NOMO-1 (cell line): ENCODE results near the gene MIPOL1.
"Not testable (repeated sequence)": the region's sequence is repeated elsewhere in the genome, so short reads cannot be mapped to it uniquely, and the experiment has no call there.

Source experiments
- DNase-seq, 2 experiments: peaks; one replicate each; lab custom pipeline; 2025; ENCODE audit not compliant: unreplicated experiment in 2 of 2; lab: John Stamatoyannopoulos, UW

The MIPOL1 gene

GRCh38 chr14:37186865-37187264 is 10.9 kb upstream of the MIPOL1 start:
- no peak for DNase-seq

- DNase-seq, result no peak
Observed at GRCh38 chr14:37187294-37187693, 10.4 kb upstream of the MIPOL1 start.

- not testable (repeated sequence) for DNase-seq
Observed at GRCh38 chr14:37187840-37188577, 9.7 kb upstream of the MIPOL1 start.

GRCh38 chr14:37189733-37190132 is 8.0 kb upstream of the MIPOL1 start:
- DNase-seq, result not testable (repeated sequence)

- no peak for DNase-seq
Observed at GRCh38 chr14:37194698-37195097, 3.0 kb upstream of the MIPOL1 start.

GRCh38 chr14:37195327-37195726 is 2.4 kb upstream of the MIPOL1 start:
- DNase-seq, result no peak

GRCh38 chr14:37196604-37197420 is 925 bp upstream of the MIPOL1 start:
- no peak for DNase-seq

- DNase-seq, result no peak
Observed at GRCh38 chr14:37198273-37198598, 499 bp downstream of the MIPOL1 start.

- DNase-seq, result no peak
Observed at GRCh38 chr14:37198907-37199306, 1.2 kb downstream of the MIPOL1 start.

- DNase-seq, result no peak
Observed at GRCh38 chr14:37201724-37202123, 4.0 kb downstream of the MIPOL1 start.

- DNase-seq, result no peak
Observed at GRCh38 chr14:37202265-37202664, 4.5 kb downstream of the MIPOL1 start.

GRCh38 chr14:37202812-37203211 is 5.1 kb downstream of the MIPOL1 start:
- no peak for DNase-seq

- no peak for DNase-seq
Observed at GRCh38 chr14:37203423-37203822, 5.7 kb downstream of the MIPOL1 start.

- DNase-seq, result not testable (repeated sequence)
Observed at GRCh38 chr14:37205623-37206605, 8.2 kb downstream of the MIPOL1 start.

- not testable (repeated sequence) for DNase-seq
Observed at GRCh38 chr14:37209617-37210016, 11.9 kb downstream of the MIPOL1 start.

GRCh38 chr14:37210448-37210847 is 12.7 kb downstream of the MIPOL1 start:
- no peak for DNase-seq

GRCh38 chr14:37213016-37213415 is 15.3 kb downstream of the MIPOL1 start:
- no peak for DNase-seq

- no peak for DNase-seq
Observed at GRCh38 chr14:37215345-37215744, 17.6 kb downstream of the MIPOL1 start.

- DNase-seq, result no peak
Observed at GRCh38 chr14:37221073-37221472, 23.3 kb downstream of the MIPOL1 start.

- no peak for DNase-seq
Observed at GRCh38 chr14:37223947-37224474, 26.3 kb downstream of the MIPOL1 start.

- DNase-seq, result not testable (repeated sequence)
Observed at GRCh38 chr14:37225668-37226067, 27.9 kb downstream of the MIPOL1 start.
